ENCODE measurements around the gene GLI2. TPM values are rescaled to one million over a fixed set of nuclear protein-coding genes. Genes with fewer than 3 reads are reported as not detected.

GLI2 gene
- total RNA-seq, 1 donor from 2014 or later: not detected

GRCh38 chr2:120748741-120749140 is 13.1 kb downstream of the GLI2 start:
- no peak overlapping the region for H3K27ac Mint-ChIP-seq
- TF ChIP-seq CTCF (IDR thresholded peaks at IDR 0.05): no peak
- intact Hi-C loops (cut with micrococcal nuclease): no loop called here
- ATAC-seq (ENCODE audit: low read depth) (no peak), DNase-seq (no peak)
- H3K9me3 Mint-ChIP-seq: no peaks in the 10 kb centered on the region
- H3K4me3 Mint-ChIP-seq: no peak overlapping the region
- POLR2A ChIA-PET: no interaction called here
- no peaks in the 10 kb centered on the region for H3K4me1 Mint-ChIP-seq
- no peaks in the 10 kb centered on the region for H3K36me3 Mint-ChIP-seq (ENCODE audit: low read depth)
- H3K27me3 Mint-ChIP-seq: peaks cover 12% of the 10 kb centered on the region
- CTCF ChIA-PET: no interaction called here

GRCh38 chr2:120749506-120750431 is 14.1 kb downstream of the GLI2 start:
- Mint-ChIP-seq H3K27ac (no peak overlapping the region), H3K9me3 (peaks cover 2% of the 10 kb centered on the region), H3K4me3 (no peak overlapping the region), H3K4me1 (no peaks in the 10 kb centered on the region), H3K27me3 (peaks cover 2% of the 10 kb centered on the region), H3K36me3 (ENCODE audit: low read depth) (no peaks in the 10 kb centered on the region)
- ChIA-PET POLR2A (no interaction called here), CTCF (no interaction called here)
- TF ChIP-seq CTCF (IDR thresholded peaks at IDR 0.05): no peak
- ATAC-seq (ENCODE audit: low read depth) (no peak), DNase-seq (no peak)
- intact Hi-C loops (cut with micrococcal nuclease): no loop called here

GRCh38 chr2:120750488-120751210 is 15.0 kb downstream of the GLI2 start:
- H3K27me3 Mint-ChIP-seq: no peaks in the 10 kb centered on the region
- DNase-seq: no peak

GRCh38 chr2:120751553-120751952 is 15.9 kb downstream of the GLI2 start:
- TF ChIP-seq CTCF (IDR thresholded peaks at IDR 0.05): no peak
- peaks cover 2% of the 10 kb centered on the region for H3K9me3 Mint-ChIP-seq
- ChIA-PET POLR2A (no interaction called here), CTCF (no interaction called here)
- H3K27ac Mint-ChIP-seq: no peak overlapping the region
- ATAC-seq (ENCODE audit: low read depth) (no peak), DNase-seq (no peak)
- no peak overlapping the region for H3K4me3 Mint-ChIP-seq
- no peaks in the 10 kb centered on the region for H3K36me3 Mint-ChIP-seq (ENCODE audit: low read depth)
- no peaks in the 10 kb centered on the region for H3K27me3 Mint-ChIP-seq
- intact Hi-C loops (cut with micrococcal nuclease): no loop called here
- H3K4me1 Mint-ChIP-seq: no peaks in the 10 kb centered on the region

More at GRCh38 chr2:120750488-120751210, 15.0 kb downstream of the GLI2 start:
- H3K27ac Mint-ChIP-seq: no peak overlapping the region
- TF ChIP-seq CTCF (IDR thresholded peaks at IDR 0.05): no peak
- POLR2A ChIA-PET: no interaction called here
- intact Hi-C loops (cut with micrococcal nuclease): no loop called here
- H3K4me1 Mint-ChIP-seq: no peaks in the 10 kb centered on the region
- H3K36me3 Mint-ChIP-seq (ENCODE audit: low read depth): no peaks in the 10 kb centered on the region
- CTCF ChIA-PET: no interaction called here
- ATAC-seq (ENCODE audit: low read depth): no peak
- no peak overlapping the region for H3K4me3 Mint-ChIP-seq
- H3K9me3 Mint-ChIP-seq: peaks cover 2% of the 10 kb centered on the region

Measured in activated B cell treated with CpG ODN at 0.5 μM for 24 hours (primary cell).